ENCODE data around the gene DRD3.

The DRD3 gene

DNA sequence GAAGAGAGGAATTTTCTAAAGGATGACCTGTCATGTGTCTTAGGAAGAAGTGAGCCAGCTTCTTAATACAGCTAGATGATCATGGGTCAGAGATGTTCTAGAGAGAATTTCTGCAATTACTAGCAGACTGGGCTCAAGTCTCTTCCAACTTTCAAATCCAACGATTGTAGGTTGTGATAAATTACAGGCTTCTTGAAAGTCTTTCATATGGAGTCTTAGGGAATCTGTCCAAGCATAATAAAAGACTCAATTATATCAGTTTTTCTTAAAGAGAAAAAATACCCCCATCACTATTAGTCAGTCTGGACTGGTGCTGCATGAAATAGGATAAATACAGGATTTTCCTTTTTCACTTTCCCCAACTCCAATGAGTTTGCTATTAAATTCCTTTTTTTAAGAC lies 59.1 kb downstream of the DRD3 start:
- Mint-ChIP-seq H3K36me3 (ENCODE audit: low read depth) (no peaks in the 10 kb centered on the region), H3K4me3 (no peak overlapping the region), H3K27me3 (peaks cover 7% of the 10 kb centered on the region), H3K27ac (no peak overlapping the region), H3K9me3 (no peaks in the 10 kb centered on the region), H3K4me1 (ENCODE audit: low read depth) (no peaks in the 10 kb centered on the region)
- no peak for DNase-seq

DNA sequence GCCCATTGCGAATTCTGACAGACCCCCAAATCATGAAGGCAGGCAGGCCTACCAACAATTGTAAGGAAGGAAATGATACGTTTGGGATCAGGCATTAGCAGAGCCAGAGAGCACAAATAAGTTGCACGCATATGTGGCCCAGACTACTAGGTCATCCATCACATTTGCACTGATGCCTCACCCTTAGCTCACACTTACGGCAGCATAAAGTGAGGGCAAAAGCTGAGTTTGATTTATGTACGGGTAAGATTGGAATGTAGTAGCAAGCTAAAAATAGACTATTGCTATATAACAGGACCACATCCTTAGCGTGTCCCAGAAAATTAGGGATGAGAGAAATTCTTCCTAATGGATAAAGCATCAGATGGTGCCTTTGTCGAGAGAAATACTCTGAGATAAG lies 63.7 kb downstream of the DRD3 start:
- no peak for DNase-seq
- H3K4me1 Mint-ChIP-seq (ENCODE audit: low read depth) = peaks cover 1% of the 10 kb centered on the region
- H3K36me3 Mint-ChIP-seq (ENCODE audit: low read depth) = no peaks in the 10 kb centered on the region
- no peak overlapping the region for H3K27ac Mint-ChIP-seq
- no peak overlapping the region for H3K4me3 Mint-ChIP-seq
- peaks cover 8% of the 10 kb centered on the region for H3K27me3 Mint-ChIP-seq
- no peaks in the 10 kb centered on the region for H3K9me3 Mint-ChIP-seq

DNA sequence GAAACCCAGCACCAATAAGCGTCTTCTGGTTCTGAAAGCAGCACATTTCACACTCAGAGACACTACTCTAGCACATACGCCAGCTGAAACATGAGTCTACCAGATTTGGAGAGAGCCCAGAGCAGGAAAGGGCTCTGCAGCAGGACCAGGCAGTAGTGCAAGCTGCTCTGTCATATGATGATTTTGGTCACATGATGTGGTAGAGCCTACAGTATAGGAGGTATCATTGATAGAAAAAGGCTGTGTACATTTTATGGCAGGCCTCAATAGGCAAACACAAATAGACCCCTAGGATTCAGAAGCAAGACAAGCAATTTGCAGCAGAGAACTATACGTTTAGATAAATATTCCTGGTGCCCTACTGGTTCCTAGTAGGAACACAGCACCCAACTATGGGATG lies 64.1 kb downstream of the DRD3 start:
- Mint-ChIP-seq H3K4me1 (ENCODE audit: low read depth) (peaks cover 3% of the 10 kb centered on the region), H3K27ac (no peak overlapping the region), H3K27me3 (peaks cover 10% of the 10 kb centered on the region), H3K9me3 (no peaks in the 10 kb centered on the region), H3K4me3 (no peak overlapping the region), H3K36me3 (ENCODE audit: low read depth) (no peaks in the 10 kb centered on the region)
- no peak for DNase-seq

DNA sequence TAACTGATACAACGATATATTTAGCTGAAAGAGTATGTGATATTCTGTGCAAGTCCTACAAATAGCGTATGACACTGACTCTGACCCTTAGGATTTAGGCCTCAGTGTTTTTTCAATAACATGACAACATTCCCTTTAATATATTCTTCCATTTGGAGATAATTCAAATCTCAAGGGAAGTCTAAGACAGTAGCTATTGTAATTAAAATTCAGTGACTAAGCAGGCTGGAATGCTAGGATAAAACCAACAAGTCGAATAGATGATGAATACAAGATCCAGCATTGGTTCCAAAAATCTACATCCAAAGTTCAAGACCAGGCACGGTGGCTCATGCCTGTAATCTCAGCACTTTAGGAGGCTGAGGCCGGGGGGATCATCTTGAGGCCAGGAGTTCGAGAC lies 66.2 kb downstream of the DRD3 start:
- H3K27me3 Mint-ChIP-seq = peaks cover 13% of the 10 kb centered on the region

DNA sequence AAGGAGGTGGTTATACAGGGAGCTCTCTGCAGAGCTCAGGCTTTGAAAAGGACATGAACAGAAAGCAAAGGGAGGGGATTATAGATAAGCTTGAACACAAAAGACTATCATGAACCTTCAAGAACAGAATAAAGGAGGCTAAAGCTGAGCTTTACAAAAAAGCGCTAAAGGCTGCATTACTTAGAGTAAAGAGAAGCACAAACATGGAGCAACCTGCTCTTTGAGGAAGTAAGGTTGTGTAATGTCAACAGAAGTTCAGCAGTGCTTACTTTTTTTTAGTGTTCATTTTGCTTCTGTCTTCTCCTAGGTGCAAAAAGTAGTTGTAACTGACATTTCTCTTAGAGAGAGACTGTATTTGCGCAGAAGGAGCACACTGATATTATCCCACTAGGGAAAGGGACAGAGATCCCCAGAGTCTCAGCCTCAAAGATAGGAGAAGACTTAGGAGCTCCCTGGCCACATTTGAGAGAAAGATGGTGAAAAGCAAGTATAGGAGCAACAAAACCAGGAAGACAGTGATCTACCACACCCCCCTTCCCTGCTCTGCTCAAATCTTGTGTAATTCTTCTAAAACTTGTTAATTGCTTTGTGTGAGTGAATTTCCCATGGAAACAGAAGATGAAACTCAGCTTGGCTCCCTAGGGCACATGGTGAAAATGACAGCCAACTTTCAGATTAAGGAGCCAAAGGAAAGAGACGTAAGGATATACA lies 67.6 kb downstream of the DRD3 start:
- H3K36me3 Mint-ChIP-seq (ENCODE audit: low read depth) = no peaks in the 10 kb centered on the region
- H3K27me3 Mint-ChIP-seq = peaks cover 13% of the 10 kb centered on the region
- H3K4me1 Mint-ChIP-seq (ENCODE audit: low read depth) = peaks cover 3% of the 10 kb centered on the region
- no peak overlapping the region for H3K4me3 Mint-ChIP-seq
- no peak overlapping the region for H3K27ac Mint-ChIP-seq
- H3K9me3 Mint-ChIP-seq = no peaks in the 10 kb centered on the region
- no peak for DNase-seq

More for the DNA sequence above, 66.2 kb downstream of the DRD3 start:
- Mint-ChIP-seq H3K4me3 (no peak overlapping the region), H3K9me3 (no peaks in the 10 kb centered on the region), H3K27ac (no peak overlapping the region), H3K4me1 (ENCODE audit: low read depth) (peaks cover 3% of the 10 kb centered on the region), H3K36me3 (ENCODE audit: low read depth) (no peaks in the 10 kb centered on the region)
- no peak for DNase-seq

DNA sequence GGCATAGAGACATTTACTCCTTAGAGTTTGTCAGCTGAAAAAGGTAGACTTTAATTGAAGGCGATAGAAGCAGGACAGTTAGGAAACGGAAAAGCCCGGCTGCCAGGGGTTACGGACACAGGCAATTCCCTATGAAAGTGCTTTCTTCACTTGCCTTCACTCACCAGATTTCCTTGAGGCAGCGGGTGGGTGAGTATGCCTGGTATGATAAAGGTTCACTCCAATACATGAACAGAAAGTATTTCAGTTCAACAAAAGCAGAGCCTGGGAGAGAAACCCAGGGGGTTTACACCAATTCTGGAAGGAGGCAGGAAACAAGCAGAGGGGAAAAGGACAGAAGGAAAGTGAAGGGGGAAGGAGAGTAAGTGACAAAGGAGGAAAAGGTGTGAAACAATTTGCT lies 68.4 kb downstream of the DRD3 start:
- no peaks in the 10 kb centered on the region for H3K9me3 Mint-ChIP-seq
- peaks cover 3% of the 10 kb centered on the region for H3K4me1 Mint-ChIP-seq (ENCODE audit: low read depth)
- H3K36me3 Mint-ChIP-seq (ENCODE audit: low read depth) = no peaks in the 10 kb centered on the region
- peaks cover 13% of the 10 kb centered on the region for H3K27me3 Mint-ChIP-seq
- H3K4me3 Mint-ChIP-seq = no peak overlapping the region
- H3K27ac Mint-ChIP-seq = no peak overlapping the region
- DNase-seq = no peak

DNA sequence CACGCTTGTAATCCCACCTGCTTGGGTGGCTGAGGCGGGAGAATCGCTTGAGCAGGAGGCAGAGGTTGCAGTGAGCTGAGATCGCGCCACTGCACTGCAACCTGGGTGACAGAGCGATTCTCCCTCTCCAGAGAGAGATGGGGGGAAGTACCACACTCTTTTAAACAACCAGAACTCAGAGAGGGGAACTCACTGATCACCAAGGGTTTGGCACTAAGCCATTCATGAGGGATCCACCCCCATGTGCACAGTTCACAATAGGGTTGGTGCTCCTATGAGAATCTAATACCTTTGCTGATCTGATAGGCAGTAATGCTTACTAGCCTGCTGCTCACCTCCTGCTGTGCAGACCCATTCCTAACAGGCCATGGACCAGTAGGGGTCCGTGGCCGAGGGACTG lies 70.7 kb downstream of the DRD3 start:
- H3K9me3 Mint-ChIP-seq = no peaks in the 10 kb centered on the region
- no peaks in the 10 kb centered on the region for H3K36me3 Mint-ChIP-seq (ENCODE audit: low read depth)
- peaks cover 3% of the 10 kb centered on the region for H3K4me1 Mint-ChIP-seq (ENCODE audit: low read depth)
- no peak for DNase-seq
- no peak overlapping the region for H3K4me3 Mint-ChIP-seq
- H3K27ac Mint-ChIP-seq = no peak overlapping the region
- peaks cover 13% of the 10 kb centered on the region for H3K27me3 Mint-ChIP-seq

DNA sequence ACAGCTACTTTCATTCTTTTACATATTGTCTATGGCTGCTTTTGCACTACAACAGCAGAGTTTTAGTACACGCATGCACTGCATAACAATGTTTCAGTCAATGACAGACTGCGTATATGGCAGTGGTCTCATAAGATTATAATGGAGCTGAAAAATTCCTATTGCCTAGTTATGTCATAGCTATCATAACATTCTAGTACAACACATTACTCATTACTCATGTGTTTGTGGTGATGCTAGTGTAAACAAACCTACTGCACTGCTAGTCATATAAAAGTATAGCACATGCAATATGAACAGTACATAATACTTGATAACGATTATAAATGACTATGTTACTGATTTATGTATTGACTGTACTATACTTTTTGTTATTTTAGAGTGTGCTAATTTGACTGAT lies 74.4 kb downstream of the DRD3 start:
- H3K27ac Mint-ChIP-seq = no peak overlapping the region
- H3K36me3 Mint-ChIP-seq (ENCODE audit: low read depth) = no peaks in the 10 kb centered on the region
- H3K4me1 Mint-ChIP-seq (ENCODE audit: low read depth) = no peaks in the 10 kb centered on the region
- H3K9me3 Mint-ChIP-seq = no peaks in the 10 kb centered on the region
- DNase-seq = no peak
- peaks cover 3% of the 10 kb centered on the region for H3K27me3 Mint-ChIP-seq
- no peak overlapping the region for H3K4me3 Mint-ChIP-seq

DNA sequence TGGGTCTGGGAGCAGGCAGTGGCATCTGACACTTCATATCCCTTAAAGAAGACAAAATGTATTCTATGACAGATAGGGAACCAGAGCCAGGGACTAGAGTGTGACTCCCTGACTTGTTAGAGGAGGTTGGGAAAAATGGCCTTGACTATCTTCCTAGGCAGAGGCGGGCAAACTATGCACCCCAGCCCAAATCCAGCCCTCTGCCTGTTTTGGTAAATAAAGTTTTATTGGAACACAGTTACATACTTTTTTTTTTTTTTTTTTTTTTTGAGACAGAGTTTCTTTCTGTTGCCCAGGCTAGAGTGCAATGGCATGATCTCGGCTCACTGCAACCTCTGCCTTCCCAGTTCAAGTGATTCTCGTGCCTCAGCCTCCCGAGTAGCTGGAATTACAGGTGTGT lies 75.0 kb downstream of the DRD3 start:
- no peaks in the 10 kb centered on the region for H3K9me3 Mint-ChIP-seq
- no peaks in the 10 kb centered on the region for H3K36me3 Mint-ChIP-seq (ENCODE audit: low read depth)
- peaks cover 3% of the 10 kb centered on the region for H3K27me3 Mint-ChIP-seq
- H3K27ac Mint-ChIP-seq = no peak overlapping the region
- no peaks in the 10 kb centered on the region for H3K4me1 Mint-ChIP-seq (ENCODE audit: low read depth)
- no peak for DNase-seq
- no peak overlapping the region for H3K4me3 Mint-ChIP-seq

DNA sequence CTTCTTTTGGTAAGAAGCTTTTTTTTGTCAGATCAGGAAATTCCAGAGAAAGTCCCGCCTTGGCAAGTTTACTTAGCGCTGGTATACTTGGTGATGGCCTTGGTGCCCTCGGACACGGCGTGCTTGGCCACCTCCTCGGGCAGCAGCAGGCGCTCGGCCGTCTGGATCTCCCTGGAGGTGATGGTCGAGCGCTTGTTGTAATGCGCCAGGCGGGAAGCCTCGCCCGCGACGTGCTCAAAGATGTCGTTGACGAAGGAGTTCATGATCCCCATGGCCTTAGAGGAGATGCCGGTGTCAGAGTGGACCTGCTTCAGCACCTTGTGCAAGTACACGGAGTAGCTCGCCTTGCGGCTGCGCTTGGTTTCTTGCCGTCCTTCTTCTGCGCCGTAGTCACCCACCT lies 75.7 kb downstream of the DRD3 start:
- peaks cover 3% of the 10 kb centered on the region for H3K27me3 Mint-ChIP-seq
- H3K9me3 Mint-ChIP-seq = no peaks in the 10 kb centered on the region
- H3K36me3 Mint-ChIP-seq (ENCODE audit: low read depth) = no peaks in the 10 kb centered on the region
- H3K4me3 Mint-ChIP-seq = no peak overlapping the region
- DNase-seq = no peak
- H3K27ac Mint-ChIP-seq = no peak overlapping the region
- no peaks in the 10 kb centered on the region for H3K4me1 Mint-ChIP-seq (ENCODE audit: low read depth)

DNA sequence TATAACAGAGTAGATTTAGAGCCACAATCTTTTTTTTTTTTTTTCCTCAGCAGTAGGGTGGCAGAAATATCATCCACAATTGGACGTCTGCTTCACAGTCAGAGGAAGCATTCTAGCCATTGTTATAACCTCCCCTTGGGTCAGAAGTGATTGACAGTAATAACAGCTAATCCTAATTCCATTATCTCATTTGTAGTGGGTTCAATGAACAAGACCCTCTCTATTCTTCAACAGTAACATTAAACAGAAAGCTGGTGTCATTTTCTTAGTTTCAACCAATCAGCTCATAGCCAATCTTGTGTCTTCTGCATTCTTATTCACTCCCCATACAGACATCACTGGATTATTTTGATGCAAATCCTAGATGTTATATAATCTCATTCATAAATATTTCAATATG lies 77.8 kb downstream of the DRD3 start:
- no peak for DNase-seq
- Mint-ChIP-seq H3K9me3 (no peaks in the 10 kb centered on the region), H3K4me3 (no peak overlapping the region), H3K27me3 (peaks cover 3% of the 10 kb centered on the region), H3K4me1 (ENCODE audit: low read depth) (no peaks in the 10 kb centered on the region), H3K36me3 (ENCODE audit: low read depth) (no peaks in the 10 kb centered on the region), H3K27ac (no peak overlapping the region)

DNA sequence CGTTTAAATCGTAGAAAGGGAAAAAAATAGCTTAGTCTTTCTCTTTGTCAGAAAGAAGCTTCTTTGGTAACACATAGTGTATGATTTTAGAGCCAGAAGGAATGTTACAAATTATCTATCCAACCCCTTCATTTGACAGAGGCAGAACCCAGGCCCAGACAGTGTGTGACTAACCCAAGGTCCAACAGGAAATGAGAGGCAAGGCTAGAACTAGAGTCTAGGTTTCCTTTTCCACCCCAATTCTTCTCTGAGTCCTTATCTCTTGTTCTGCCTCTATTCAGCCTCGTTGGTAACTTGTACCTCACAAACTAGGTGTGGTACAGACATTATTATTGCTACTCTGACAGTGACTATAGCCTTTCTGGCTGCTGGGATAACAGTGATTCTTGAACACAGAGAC lies 83.1 kb downstream of the DRD3 start:
- no peak for DNase-seq
- Mint-ChIP-seq H3K27me3 (no peaks in the 10 kb centered on the region), H3K9me3 (no peaks in the 10 kb centered on the region), H3K4me3 (no peak overlapping the region), H3K27ac (no peak overlapping the region), H3K36me3 (ENCODE audit: low read depth) (no peaks in the 10 kb centered on the region), H3K4me1 (ENCODE audit: low read depth) (peaks cover 1% of the 10 kb centered on the region)

DNA sequence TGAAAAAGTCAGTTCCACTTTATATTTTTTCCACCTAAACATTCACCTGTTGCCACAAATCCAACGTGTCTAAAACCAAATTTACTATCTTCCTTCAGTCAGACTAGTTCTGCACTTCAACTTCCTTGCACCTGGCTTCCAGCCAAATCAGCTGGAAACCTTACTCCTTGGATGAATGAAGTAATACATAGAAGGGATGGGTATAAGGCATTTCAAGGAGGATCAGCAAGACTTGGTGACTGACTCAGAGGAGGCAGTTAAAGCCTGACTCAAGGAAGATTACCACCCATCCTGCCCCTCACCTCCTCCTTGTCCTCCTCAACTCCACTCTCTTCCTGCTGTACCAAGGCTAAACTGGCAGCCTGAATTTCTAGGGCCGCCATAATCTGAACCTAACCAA lies 85.3 kb downstream of the DRD3 start:
- no peak overlapping the region for H3K27ac Mint-ChIP-seq
- peaks cover 1% of the 10 kb centered on the region for H3K4me1 Mint-ChIP-seq (ENCODE audit: low read depth)
- peaks cover under 1% of the 10 kb centered on the region for H3K36me3 Mint-ChIP-seq (ENCODE audit: low read depth)
- H3K27me3 Mint-ChIP-seq = no peaks in the 10 kb centered on the region
- H3K9me3 Mint-ChIP-seq = no peaks in the 10 kb centered on the region
- no peak overlapping the region for H3K4me3 Mint-ChIP-seq
- DNase-seq = no peak

DNA sequence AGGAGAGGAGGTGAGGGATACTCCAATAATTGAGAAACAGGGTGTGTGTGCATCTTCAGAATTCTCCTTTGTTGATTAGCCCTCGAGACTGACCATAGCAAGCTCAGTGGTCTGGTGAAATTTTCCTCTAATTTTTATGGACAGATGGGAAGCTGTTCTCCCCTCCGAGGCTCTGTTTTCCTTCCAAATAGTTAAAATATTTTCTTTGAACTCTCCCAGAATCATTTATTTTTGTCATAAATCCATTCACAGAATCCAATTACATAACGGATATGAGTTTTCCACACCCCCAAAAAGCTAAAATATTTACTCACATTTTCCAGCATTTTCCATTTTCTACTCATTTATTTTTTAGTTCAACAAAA lies 85.9 kb downstream of the DRD3 start:
- no peak overlapping the region for H3K27ac Mint-ChIP-seq
- H3K9me3 Mint-ChIP-seq = no peaks in the 10 kb centered on the region
- peaks cover 3% of the 10 kb centered on the region for H3K36me3 Mint-ChIP-seq (ENCODE audit: low read depth)
- H3K4me1 Mint-ChIP-seq (ENCODE audit: low read depth) = peaks cover 1% of the 10 kb centered on the region
- H3K27me3 Mint-ChIP-seq = no peaks in the 10 kb centered on the region
- DNase-seq = no peak
- H3K4me3 Mint-ChIP-seq = no peak overlapping the region

DNA sequence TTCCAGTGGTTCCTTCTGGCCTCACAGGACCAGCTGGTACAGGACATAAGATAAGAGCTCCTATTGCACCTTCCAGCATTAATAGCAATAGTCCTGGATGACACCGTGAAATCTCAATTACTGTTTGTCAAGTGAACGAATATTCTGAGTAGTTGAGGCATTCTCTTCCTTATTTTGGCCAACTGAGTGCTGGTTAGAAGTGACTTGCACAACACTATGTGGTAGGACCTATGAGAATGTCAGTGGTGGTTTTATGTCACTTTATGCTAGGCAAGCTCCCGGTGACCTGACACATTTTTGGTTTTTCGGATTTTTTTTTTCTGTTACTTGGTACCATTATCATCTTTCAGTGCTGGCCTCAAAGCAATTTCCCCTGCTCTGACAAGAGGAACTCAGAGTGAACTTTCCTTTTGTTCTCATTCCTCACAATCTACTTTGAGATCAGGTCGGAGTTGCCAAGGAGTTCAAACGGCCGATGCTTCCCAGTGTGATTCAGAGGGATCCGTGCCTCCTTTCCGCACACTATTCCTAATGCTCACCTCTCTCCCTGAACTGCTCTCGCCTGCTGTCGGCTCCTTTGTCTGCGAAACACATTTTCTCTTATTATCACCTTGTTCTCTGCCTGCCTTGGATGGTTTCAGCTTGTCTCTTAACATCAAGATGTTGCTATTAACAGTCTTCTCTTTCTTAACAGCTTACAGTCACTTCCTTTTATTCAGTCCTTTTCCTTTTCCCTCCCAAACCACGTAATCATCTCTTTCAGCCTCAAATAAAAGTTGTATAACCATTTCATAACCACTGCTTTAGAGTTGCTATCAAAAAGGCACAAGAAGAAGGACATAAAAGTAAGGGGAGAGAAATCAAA lies 86.5 kb downstream of the DRD3 start:
- no peak overlapping the region for H3K4me3 Mint-ChIP-seq
- no peaks in the 10 kb centered on the region for H3K9me3 Mint-ChIP-seq
- no peaks in the 10 kb centered on the region for H3K27me3 Mint-ChIP-seq
- H3K36me3 Mint-ChIP-seq (ENCODE audit: low read depth) = peaks cover 10% of the 10 kb centered on the region
- peaks cover 1% of the 10 kb centered on the region for H3K4me1 Mint-ChIP-seq (ENCODE audit: low read depth)
- H3K27ac Mint-ChIP-seq = no peak overlapping the region
- no peak for DNase-seq

Data from activated T-cell treated with anti-CD3 and anti-CD28 coated beads, Interleukin-2, amount 50 U/mL, for 24 hours (primary cell).